Testis (tissue), 3 donors: Measurements from ENCODE around the gene CD83. TPM values are rescaled to one million over a fixed set of nuclear protein-coding genes. Genes with fewer than 3 reads are reported as not detected.

Source experiments
- DNase-seq: peaks from one replicate; pipeline ENCODE4 v3.0.0-alpha.2; 2019
- H3K27ac ChIP-seq, 2 donors: fragments of 200-600 bp; sonication (generic); one replicate each; pipeline ENCODE4 v1.5.1; 2019
- H3K27me3 ChIP-seq: fragments of 200-600 bp; sonication (generic); one replicate; pipeline ENCODE4 v1.5.1; 2019
- H3K36me3 ChIP-seq: fragments of 200-600 bp; sonication (generic); one replicate; pipeline ENCODE4 v1.5.1; 2017; ENCODE audit warnings: low read depth; ENCODE audit errors: missing control alignments
- H3K4me1 ChIP-seq: fragments of 200-600 bp; sonication (generic); one replicate; pipeline ENCODE4 v1.5.1; 2019
- H3K4me3 ChIP-seq, 2 donors: fragments of 200-600 bp; sonication (generic); one replicate each; pipeline ENCODE4 v1.5.1; 2017 to 2019
- H3K9me3 ChIP-seq: fragments of 200-600 bp; sonication (generic); one replicate; pipeline ENCODE4 v1.5.1; 2017
- CTCF ChIP-seq, 3 experiments: fragments of 450-650 bp in 2 of 3; fragments of 200-600 bp in 1 of 3; sonication (generic) in 1 of 3; IDR thresholded peaks; one replicate each; pipeline ENCODE4 v1.5.1; 2016 to 2019; ENCODE audit warnings: antibody characterized with exemption in 3 of 3, mild to moderate bottlenecking in 2 of 3, moderate library complexity in 1 of 3
- POLR2A ChIP-seq: fragments of 450-650 bp; IDR thresholded peaks from one replicate; pipeline ENCODE4 v1.6.1; 2017; ENCODE audit warnings: antibody characterized with exemption, mild to moderate bottlenecking, moderate library complexity
- WGBS, 2 donors: methylation state at CpG; one replicate each; pipeline ENCODE4 v1.1.5; 2018; 5-methylcytosine and 5-hydroxymethylcytosine counted together
- intact Hi-C: fragments of 100-400 bp; cut with DNase I; formaldehyde crosslinking; loops from one replicate; pipeline ENCODE4 v1.15.1; 2023; ENCODE audit warnings: low total_unique reads
- polyA plus RNA-seq: library from polyadenylated mRNA; stranded (reverse); fragments of 350-450 nt; fragmentation: Illumina TruSeq; extraction: RNeasy Lipid Tissue Mini Kit (QIAGEN cat#74804); gene quantifications from one replicate; pipeline ENCODE4 v1.2.3, GENCODE V29; 2014; ENCODE audit warnings: low read depth, low replicate concordance; ENCODE audit not compliant: insufficient read depth
- total RNA-seq, 2 donors: library from RNA; depleted of rRNA; stranded (reverse); fragments of >200 nt; gene quantifications; one replicate each; pipeline ENCODE4 v1.2.3, GENCODE V29; 2016

Gene CD83
- total and polyA plus RNA-seq, 3 donors from 2014 or later, result 5.6 to 12.2 (median 6.2) TPM

GRCh38 chr6:14094721-14095120 lies 22.9 kb upstream of the CD83 start:
- TF ChIP-seq POLR2A, result no peak
- no peak for TF ChIP-seq CTCF (IDR thresholded peaks at IDR 0.05)
- no peak overlapping the region for H3K27ac ChIP-seq
- no peaks in the 10 kb centered on the region for H3K9me3 ChIP-seq
- no peak overlapping the region for H3K4me3 ChIP-seq
- H3K27me3 ChIP-seq, result no peaks in the 10 kb centered on the region
- no peaks in the 10 kb centered on the region for H3K36me3 ChIP-seq
- no peak for DNase-seq
- WGBS, 2 donors, result 78 to 97% methylated on average over 4 of the region's 4 CpGs
- intact Hi-C loops, result no loop called here
- no peaks in the 10 kb centered on the region for H3K4me1 ChIP-seq

- Histone ChIP-seq H3K27me3 (no peaks in the 10 kb centered on the region), H3K36me3 (no peaks in the 10 kb centered on the region), H3K9me3 (no peaks in the 10 kb centered on the region), H3K27ac (no peak overlapping the region), H3K4me1 (no peaks in the 10 kb centered on the region), H3K4me3 (no peak overlapping the region)
- 89 to 94% methylated on average over 6 of the region's 6 CpGs for WGBS, 2 donors
- TF ChIP-seq CTCF (IDR thresholded peaks at IDR 0.05) (no peak), POLR2A (no peak)
- intact Hi-C loops, result no loop called here
- no peak for DNase-seq
Observed at GRCh38 chr6:14095437-14095836, 22.1 kb upstream of the CD83 start.

- TF ChIP-seq POLR2A, result no peak
- no peak for TF ChIP-seq CTCF (IDR thresholded peaks at IDR 0.05)
- WGBS, 2 donors, result 88 to 91% methylated on average over 3 of the region's 3 CpGs
- no peaks in the 10 kb centered on the region for H3K27me3 ChIP-seq
- intact Hi-C loops, result no loop called here
- H3K36me3 ChIP-seq, result no peaks in the 10 kb centered on the region
- no peak overlapping the region for H3K27ac ChIP-seq
- DNase-seq, result no peak
- no peaks in the 10 kb centered on the region for H3K4me1 ChIP-seq
- no peaks in the 10 kb centered on the region for H3K9me3 ChIP-seq
- H3K4me3 ChIP-seq, result no peak overlapping the region
Observed at GRCh38 chr6:14100138-14100537, 17.4 kb upstream of the CD83 start.

- Histone ChIP-seq H3K27me3 (no peaks in the 10 kb centered on the region), H3K4me3 (no peak overlapping the region), H3K9me3 (no peaks in the 10 kb centered on the region), H3K27ac (no peak overlapping the region), H3K4me1 (no peaks in the 10 kb centered on the region), H3K36me3 (no peaks in the 10 kb centered on the region)
- TF ChIP-seq POLR2A (no peak), CTCF (IDR thresholded peaks at IDR 0.05) (no peak)
- WGBS, 2 donors, result 72 to 77% methylated on average over 5 of the region's 5 CpGs
- intact Hi-C loops, result no loop called here
- no peak for DNase-seq
Observed at GRCh38 chr6:14100966-14101365, 16.6 kb upstream of the CD83 start.

- intact Hi-C loops, result no loop called here
- 93 to 94% methylated on average over 3 of the region's 3 CpGs for WGBS, 2 donors
- Histone ChIP-seq H3K4me3 (no peak overlapping the region), H3K4me1 (no peaks in the 10 kb centered on the region), H3K36me3 (no peaks in the 10 kb centered on the region), H3K27me3 (no peaks in the 10 kb centered on the region), H3K27ac (no peak overlapping the region), H3K9me3 (no peaks in the 10 kb centered on the region)
- TF ChIP-seq CTCF (IDR thresholded peaks at IDR 0.05) (no peak), POLR2A (no peak)
- DNase-seq, result no peak
Observed at GRCh38 chr6:14102383-14102782, 15.2 kb upstream of the CD83 start.
